ENCODE data around the gene KCTD16.

Gene KCTD16

GRCh38 chr5:144458216-144458615, 287.5 kb downstream of the KCTD16 start:
- no peak for DNase-seq (ENCODE audit: low read depth in 2 of 2)

DNA sequence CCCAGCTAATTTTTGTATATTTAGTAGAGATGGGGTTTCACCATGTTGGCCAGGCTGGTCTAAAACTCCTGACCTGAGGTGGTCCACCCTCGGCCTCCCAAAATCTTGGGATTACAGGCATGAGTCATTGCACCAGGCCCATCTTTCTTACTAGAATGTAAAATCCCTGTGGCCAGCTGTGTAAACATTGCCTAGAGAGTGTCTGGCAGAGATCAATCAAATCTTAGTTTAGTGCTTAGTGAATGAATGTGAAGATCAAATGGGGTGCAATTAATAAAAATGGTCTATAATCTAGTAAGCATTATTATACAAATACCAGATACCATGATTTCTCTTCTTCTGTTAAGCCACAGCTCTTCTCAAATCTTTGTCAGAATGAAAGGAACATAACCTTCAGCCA, 289.9 kb downstream of the KCTD16 start:
- no peak for DNase-seq (ENCODE audit: low read depth in 2 of 2)

DNA sequence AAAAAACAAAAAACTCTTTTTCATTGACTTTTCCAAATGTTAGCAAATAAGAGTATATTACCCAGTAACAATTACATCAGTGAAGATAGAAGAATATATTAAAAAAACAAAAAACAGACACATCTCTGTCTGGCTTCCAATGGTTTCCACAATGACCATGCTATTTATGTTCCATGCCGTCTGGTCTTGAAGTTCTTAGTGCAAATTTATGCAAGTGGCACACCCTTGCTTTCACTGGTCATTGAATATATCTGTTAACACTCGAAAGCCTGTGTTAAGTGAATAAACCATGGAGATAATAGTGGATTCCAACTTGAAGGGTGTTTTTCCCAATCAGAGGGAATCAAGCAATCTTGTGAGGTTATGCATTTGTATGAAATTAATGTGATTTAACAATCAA, 291.9 kb downstream of the KCTD16 start:
- no peak for DNase-seq (ENCODE audit: low read depth in 2 of 2)

- no peak for DNase-seq (ENCODE audit: low read depth in 2 of 2)
These were observed 293.0 kb downstream of the KCTD16 start for GRCh38 chr5:144463481-144464223.

DNA sequence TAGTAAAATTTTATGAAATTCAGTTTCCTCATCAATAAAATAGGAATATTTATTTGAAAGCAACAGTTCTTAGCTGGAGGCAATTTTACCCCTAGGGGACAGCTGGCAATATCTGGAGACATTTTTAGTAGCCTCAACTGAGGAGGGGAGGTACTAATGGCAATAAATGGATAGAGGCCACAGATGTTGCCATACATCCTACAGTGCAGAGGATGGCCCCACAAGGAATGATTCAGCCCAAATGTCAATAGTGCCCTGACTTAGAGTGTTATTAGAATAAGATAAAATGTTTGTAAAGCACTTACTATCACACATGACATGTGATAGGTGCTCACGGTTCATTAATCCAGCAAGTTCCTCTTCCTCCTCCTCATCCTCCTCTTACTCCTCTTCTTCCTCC, 293.6 kb downstream of the KCTD16 start:
- no peak for DNase-seq (ENCODE audit: low read depth in 2 of 2)

DNA sequence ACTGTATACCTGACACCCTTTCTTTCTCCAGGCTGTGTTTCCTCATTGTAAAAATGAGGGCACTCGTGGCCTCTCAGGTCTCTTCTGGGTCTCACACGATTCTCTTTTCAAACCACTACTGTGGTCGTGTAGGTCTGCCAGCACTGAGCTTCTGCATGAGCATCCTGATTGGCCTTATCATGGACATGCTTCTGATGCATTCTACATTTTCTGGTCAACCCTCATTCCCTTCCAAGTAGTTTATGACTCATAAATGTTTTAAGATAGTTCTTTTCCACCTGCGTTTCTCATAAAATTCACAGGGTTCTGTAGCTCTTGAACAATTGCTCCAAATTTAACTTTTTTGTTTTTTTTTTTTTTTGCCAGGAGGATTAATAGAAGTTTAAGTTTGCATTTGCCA, 294.8 kb downstream of the KCTD16 start:
- no peak for DNase-seq (ENCODE audit: low read depth in 2 of 2)

GRCh38 chr5:144467792-144468191, 297.1 kb downstream of the KCTD16 start:
- no peak for DNase-seq (ENCODE audit: low read depth in 2 of 2)

GRCh38 chr5:144468571-144468970, 297.9 kb downstream of the KCTD16 start:
- DNase-seq (ENCODE audit: low read depth in 2 of 2), result no peak

DNA sequence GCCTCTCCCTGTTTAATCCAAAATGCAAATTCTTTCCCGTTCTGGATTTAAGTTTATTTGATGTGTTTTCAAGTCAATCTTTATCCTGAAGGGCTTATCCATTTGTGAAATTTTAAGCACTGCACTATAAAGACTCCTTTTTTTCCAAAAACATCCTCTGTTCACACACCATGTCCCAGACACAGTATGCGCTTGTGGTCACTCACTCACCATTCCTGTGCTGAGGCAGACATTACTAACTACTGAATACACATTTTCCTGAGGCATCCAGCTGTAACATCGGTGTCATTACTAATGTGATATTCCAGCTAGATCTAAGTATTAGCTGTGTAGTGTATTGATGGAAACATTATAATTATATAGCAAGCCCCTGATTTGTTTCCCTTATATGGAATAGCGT, 298.4 kb downstream of the KCTD16 start:
- DNase-seq (ENCODE audit: low read depth in 2 of 2), result no peak

- no peak for DNase-seq (ENCODE audit: low read depth in 2 of 2)
These were observed 301.5 kb downstream of the KCTD16 start for GRCh38 chr5:144472221-144472620.

GRCh38 chr5:144473650-144474049, 303.0 kb downstream of the KCTD16 start:
- no peak for DNase-seq (ENCODE audit: low read depth in 2 of 2)

- DNase-seq (ENCODE audit: low read depth in 2 of 2), result no peak
These were observed 307.9 kb downstream of the KCTD16 start for GRCh38 chr5:144478565-144478964.

DNA sequence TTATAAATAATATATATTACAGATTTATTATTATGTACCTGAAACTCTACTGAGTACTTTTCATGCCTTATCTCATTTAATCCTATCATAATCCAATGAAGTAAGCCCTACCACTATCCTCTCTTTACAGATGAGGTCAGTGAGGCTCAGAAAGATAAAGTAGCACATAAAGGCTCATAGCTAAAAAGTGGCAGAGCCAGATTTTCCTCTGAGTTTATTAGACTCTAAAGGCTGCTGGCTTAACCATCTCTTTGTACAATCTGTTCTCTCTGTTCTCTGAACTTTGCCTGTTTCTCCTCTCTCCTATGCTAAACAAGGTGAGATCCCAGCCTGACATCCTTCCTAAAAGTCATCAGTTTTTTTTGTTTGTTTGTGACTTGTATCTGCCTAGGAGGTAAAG, 311.2 kb downstream of the KCTD16 start:
- no peak for DNase-seq (ENCODE audit: low read depth in 2 of 2)

GRCh38 chr5:144484124-144484897, 313.6 kb downstream of the KCTD16 start:
- no peak for DNase-seq (ENCODE audit: low read depth in 2 of 2)

- DNase-seq (ENCODE audit: low read depth in 2 of 2), result no peak
These were observed 314.9 kb downstream of the KCTD16 start for GRCh38 chr5:144485540-144485939.

- no peak for DNase-seq (ENCODE audit: low read depth in 2 of 2)
These were observed 316.5 kb downstream of the KCTD16 start for GRCh38 chr5:144487207-144487606.

DNA sequence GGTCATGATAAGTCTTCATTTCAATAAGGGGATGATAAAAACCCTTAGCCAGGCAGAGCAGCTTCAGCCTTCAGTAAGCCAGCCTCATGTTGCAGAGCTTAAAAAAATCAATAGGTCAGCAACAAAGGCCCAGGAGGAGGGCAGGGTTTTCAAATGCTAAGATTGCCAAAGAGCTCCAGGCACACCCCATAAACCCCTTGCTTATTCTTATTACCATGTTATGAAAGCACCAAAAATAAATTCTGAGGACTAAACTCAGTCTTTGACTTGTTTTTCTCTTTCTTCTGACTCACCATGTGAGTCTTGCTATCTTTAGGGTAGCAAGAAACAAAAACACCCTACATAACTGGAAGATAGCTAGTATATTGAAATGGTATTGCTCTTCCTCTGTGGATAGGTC, 317.1 kb downstream of the KCTD16 start:
- no peak for DNase-seq (ENCODE audit: low read depth in 2 of 2)

DNA sequence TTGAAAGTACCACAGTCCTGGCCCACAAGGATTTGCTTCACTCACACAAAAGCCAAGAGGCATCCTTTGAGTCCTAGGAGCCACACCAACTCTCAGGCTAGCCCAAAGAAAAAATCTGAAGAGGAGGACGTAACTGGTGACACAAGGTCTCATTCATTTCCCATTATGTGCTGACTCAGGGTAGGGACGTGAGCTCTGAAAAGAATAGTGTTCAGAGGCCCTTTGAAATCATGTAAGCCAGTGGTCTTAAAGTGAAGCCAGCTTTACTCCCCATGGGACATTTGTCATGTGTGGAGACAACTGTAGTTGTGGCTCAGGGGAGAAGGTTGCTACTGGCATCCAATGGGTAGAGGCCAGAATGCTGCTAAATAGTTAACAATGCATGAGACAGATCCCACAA, 332.4 kb downstream of the KCTD16 start:
- DNase-seq (ENCODE audit: low read depth in 2 of 2), result no peak

DNA sequence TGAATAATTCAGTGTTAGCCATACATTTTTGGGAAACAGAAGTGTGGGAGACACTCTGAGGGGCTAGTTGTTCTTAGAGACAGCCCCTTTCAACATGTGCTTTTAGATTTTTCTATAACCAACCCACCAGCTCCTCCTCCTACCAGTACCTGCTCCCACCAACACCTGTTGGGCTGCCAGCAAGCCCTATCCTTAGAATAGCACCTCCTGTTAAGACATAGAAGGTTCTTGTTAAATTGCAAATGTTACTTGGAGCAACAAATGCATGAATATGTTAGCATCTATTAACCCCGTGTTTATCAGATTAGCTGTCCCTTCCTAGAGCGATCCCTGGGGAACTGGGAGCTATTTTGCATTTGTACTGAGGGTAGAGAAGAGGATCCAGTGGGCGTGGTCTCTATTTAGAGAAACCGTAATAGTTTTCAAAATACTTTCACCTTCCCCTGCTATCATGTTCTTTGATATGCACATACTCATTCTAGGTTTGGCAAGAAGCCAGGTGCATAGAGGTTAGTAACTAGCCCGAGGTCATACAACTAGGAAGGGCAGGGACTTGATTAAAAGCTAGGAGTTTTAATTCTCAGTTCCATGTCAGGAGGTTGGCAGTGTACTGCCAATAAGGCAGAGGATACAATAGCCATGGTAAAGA, 334.4 kb downstream of the KCTD16 start:
- DNase-seq (ENCODE audit: low read depth in 2 of 2), result no peak

- DNase-seq (ENCODE audit: low read depth in 2 of 2), result no peak
These were observed 340.3 kb downstream of the KCTD16 start for GRCh38 chr5:144510845-144511579.

- no peak for DNase-seq (ENCODE audit: low read depth in 2 of 2)
These were observed 341.0 kb downstream of the KCTD16 start for GRCh38 chr5:144511580-144512072.

DNA sequence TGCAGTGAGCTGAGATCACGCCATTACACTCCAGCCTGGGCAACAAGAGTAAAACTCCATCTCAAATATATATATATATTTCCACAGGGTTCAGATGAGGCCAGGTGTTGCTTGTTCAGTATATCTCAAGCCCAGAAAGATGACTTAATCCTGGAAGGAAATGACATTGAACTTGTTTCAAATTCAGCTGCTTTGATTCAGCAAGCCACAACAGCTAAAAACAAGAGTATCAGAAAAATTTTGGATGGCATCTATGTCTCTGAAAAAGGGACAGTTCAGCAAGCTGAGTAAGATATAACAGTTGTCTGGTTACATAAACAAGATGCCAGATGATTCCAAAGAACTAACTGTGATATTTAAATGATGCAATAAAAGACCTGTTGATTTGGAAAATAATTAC, 352.0 kb downstream of the KCTD16 start:
- no peak for DNase-seq (ENCODE audit: low read depth in 2 of 2)

Data from stimulated activated CD8-positive, alpha-beta memory T cell treated with anti-CD3 and anti-CD28 coated beads, Interleukin-2, amount 100 ng/mL, for 1 hour (primary cell).